GM19468 (cell line): ENCODE results near the gene MAP7.

Experiments used
- ATAC-seq: cut with Tn5 transposase; IDR thresholded peaks from one replicate; pipeline ENCODE4 v1.9.1; 2021; ENCODE audit warnings: mild to moderate bottlenecking, moderate library complexity, moderate number of reproducible peaks; ENCODE audit not compliant: unreplicated experiment; ENCODE audit errors: extremely low read depth

Gene MAP7

DNA sequence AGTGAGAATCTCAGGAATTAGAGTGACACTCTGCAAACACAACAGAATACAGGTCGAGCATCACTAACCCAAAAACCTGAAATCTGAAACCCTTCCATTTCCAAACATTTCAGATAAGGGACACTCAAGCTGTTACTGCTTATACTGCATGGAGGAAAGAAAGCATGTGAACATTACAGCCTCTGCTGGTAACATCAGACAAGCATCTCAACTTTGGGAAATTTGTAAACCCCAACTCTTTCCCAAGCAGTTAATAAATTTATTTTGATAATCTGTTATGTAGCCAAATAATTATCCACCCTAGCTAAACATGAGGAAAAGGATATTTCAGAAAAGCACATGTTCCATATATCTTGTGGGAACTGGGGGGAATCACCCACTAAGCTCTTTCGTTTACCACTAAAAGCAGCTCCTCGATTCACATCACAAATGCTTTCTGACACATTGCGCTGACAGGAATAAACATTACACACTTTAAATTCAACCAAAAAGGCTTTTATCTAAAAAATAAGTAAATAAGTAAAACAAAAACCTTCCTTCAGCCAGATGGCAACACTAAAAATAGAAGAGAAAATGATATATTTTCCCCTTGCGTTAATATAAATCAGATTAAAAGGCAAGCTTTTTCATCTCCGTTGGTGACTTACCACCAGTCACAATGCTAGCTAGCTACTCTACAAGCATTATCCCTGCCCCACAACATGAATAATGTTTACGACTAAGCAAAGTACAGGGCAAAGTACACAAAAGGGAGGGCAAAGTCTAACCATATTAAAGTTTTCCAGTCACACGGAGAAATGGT, 120.8 kb downstream of the MAP7 start:
- ATAC-seq: no peak

GRCh38 chr6:136427378-136427717, 122.9 kb downstream of the MAP7 start:
- no peak for ATAC-seq

GRCh38 chr6:136426627-136427377, 123.4 kb downstream of the MAP7 start:
- no peak for ATAC-seq

GRCh38 chr6:136425793-136426192, 124.4 kb downstream of the MAP7 start:
- no peak for ATAC-seq

DNA sequence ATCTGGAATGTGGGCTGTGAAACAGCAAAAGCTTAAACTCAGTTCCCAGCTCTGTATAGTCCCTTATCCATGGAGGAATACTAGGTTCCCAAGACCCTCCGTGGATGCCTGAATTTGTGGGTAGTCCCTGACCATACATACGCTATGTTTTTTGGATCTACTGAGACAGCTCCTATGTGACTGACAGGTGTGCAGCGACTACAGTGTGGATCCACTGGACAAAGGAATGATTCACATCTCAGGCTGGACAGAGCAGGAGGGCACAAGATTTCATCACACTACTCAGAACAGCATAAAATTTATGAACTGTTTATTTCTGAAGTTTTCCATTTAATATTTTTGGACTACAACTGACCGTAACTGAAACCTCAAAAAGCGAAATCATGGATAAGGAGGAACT, 125.3 kb downstream of the MAP7 start:
- ATAC-seq: no peak

GRCh38 chr6:136424450-136424849, 125.8 kb downstream of the MAP7 start:
- ATAC-seq: no peak

- ATAC-seq: no peak
These were observed 128.6 kb downstream of the MAP7 start for GRCh38 chr6:136421537-136422158.

- ATAC-seq: no peak
These were observed 129.4 kb downstream of the MAP7 start for GRCh38 chr6:136420853-136421252.

DNA sequence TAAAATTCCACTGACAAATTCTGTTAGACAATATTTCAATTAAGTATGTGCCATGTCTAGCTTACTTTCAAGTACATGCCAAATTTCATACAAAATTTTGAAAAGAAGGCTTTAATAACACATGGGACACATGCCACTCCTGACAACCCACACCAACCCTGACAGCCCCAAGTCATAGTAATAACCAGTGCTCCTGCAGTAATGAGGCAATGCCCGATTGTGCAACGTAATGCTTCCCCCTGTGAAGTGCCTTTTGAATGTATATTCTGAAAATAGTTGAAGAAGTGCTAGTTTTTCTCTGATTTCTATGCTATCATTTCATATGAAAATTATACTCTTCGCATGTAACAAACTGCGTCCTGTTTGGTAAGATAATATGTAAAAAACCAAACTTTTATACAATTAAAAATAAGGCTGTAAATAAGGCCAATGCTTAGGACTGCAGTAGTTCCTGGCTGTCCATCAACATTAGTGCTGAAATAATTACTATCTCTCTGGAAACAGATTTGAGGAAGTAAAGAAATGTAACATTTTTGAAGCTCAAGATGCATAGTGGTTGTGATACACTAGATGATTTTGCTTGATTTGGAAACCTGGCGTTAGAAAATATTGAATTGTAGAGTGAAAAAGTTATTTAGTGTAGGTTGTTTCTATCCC, 134.7 kb downstream of the MAP7 start:
- ATAC-seq: no peak

- no peak for ATAC-seq
These were observed 137.8 kb downstream of the MAP7 start for GRCh38 chr6:136412410-136412809.

GRCh38 chr6:136411453-136412354, 138.5 kb downstream of the MAP7 start:
- no peak for ATAC-seq

DNA sequence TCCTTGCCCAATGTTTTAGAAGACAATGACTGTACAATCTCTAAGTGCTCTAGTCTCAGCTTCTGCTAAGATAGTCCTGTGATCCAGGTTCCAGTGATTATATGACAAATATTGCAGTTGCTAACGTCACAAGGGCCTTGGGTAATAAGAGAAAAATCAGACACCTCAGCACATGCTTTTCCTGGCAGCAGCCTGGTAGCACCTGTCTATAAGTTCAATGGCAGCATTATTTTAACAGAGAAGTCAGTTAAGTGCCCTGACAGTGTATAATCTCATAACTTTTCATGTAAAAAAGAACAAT, 139.2 kb downstream of the MAP7 start:
- ATAC-seq: no peak

DNA sequence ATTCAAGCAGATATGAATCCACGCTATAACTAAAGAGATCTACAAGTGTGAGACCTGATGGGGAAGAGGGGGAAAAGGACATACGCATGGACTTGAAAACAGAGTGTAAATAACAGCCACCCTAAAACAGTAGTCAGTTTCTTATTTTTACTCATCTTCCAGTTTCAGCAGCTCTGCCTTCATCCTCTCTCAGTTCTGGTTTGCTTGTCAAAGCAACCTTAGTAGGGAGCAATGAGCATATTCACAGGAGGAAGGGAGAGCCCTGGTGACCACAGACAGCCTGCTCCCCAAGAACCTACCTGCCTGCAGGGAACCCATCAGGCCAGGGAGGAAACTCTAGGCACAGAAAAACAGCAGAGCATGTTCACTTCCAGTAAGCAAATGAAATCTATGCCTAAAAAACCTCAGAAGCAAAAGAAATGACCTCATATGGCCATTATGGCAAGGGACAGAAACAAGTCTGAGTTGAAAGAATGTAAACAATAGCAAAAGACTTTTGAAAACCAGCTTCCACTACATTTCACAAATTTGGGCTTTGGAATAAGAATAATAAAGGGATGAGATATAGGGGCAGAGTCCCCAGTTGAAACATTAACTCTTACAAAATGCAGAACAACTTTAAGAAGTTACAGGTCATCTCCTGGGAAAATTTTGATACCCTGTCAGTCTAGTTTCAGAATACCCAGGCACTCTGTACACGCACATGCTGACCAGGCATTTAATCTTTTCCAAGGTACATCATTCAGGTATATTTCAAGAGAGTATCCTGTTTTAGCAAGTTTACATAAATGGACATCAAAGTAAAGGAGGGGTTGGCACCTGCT, 139.8 kb downstream of the MAP7 start:
- peak; percentile 26 for ATAC-seq

DNA sequence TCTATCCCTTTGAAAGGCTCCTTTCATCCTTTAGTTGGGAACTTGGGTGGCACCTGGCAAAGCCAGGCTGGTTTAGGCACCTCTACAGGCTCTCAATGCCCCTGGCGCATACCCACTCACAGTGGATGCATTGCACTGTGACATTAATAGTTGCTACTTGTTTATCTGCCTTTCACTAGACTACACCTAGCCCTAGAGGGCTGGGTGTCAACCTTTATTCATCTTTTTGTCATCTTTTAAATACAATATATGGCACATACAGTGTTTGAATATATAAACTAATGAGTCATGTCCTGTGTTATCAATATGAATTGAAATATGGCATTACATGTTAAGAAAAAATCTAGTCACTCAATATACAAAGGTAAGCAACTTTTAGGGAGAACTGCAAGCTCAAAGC, 140.6 kb downstream of the MAP7 start:
- no peak for ATAC-seq

- no peak for ATAC-seq
These were observed 142.0 kb downstream of the MAP7 start for GRCh38 chr6:136408204-136408603.

DNA sequence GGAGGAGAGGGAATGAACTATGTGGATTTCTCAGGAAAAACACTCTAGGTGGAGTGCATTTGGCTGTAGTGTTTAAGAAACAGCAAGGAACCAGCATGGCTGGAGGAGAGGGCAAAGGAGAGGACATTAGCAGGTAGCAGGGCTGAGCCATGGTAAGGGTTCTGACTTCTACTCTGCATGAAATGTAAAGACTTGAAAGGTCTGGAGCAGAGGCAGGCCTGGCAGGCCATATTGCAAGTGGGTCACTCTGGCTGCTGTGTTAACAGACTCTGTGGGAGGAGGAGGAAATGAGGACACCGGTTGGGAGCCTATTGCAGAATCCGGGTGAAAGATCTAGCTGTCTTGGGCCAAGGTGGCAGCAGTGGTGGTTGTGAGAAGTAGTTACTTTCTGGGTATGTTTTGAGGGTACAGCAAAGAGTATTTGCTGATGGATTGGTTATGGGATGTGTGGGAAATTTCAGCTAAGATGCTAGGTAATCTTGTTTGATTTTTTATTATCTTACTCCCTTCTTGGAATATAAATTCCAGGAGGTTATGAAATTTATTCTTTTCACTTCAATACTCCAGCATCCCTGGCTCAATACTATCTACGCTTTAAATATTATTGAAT, 144.7 kb downstream of the MAP7 start:
- no peak for ATAC-seq

- ATAC-seq: no peak
These were observed 145.4 kb downstream of the MAP7 start for GRCh38 chr6:136404627-136405419.

DNA sequence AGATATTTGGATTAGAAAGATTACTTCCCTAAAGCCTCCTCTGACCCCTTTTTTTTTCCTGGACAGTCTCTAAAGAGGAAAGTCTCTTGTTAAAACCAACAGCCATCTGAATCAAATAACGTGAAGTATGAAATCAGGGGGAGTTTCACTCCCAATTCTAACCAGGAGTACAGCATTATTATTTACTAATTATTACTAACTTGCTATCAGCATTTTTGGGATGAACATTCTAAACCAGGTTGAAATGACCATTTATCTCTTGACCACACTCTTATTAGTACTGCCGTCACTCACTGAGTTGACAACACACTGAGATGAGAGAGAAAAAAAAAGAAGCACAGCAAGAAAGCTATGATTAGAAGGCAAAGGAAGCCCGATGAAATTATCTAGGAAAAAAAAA, 146.2 kb downstream of the MAP7 start:
- no peak for ATAC-seq
